DOHH2 (cell line): Measurements from ENCODE around the gene ENTPD7.

ENCODE experiments used
- CTCF ChIP-seq: fragments of 200-600 bp; sonication (generic); IDR thresholded peaks from one replicate; pipeline ENCODE4 v1.5.1; 2014; ENCODE audit warnings: antibody characterized with exemption, mild to moderate bottlenecking, low read depth, low read length; ENCODE audit not compliant: poor library complexity, severe bottlenecking
- EZH2phosphoT487 ChIP-seq: fragments of 200-600 bp; sonication (generic); IDR thresholded peaks from 2 replicates; pipeline ENCODE4 v1.6.1; 2017; ENCODE audit warnings: borderline replicate concordance, mild to moderate bottlenecking, antibody characterized with exemption, low read length, moderate library complexity, mixed read lengths

- TF ChIP-seq CTCF (no peak), EZH2phosphoT487 (no peak)
Observed at GRCh38 chr10:99659031-99659867, at the start of gene ENTPD7.
